Measurements from ENCODE around the gene FAM107B.
"Not testable (repeated sequence)": the region's sequence is repeated elsewhere in the genome, so short reads cannot be mapped to it uniquely, and the experiment has no call there.

Gene FAM107B

GRCh38 chr10:14595526-14596182 is 179.0 kb downstream of the FAM107B start:
- DNase-seq, result no peak

- DNase-seq, result no peak
These were observed 179.7 kb downstream of the FAM107B start for GRCh38 chr10:14594878-14595525.

DNA sequence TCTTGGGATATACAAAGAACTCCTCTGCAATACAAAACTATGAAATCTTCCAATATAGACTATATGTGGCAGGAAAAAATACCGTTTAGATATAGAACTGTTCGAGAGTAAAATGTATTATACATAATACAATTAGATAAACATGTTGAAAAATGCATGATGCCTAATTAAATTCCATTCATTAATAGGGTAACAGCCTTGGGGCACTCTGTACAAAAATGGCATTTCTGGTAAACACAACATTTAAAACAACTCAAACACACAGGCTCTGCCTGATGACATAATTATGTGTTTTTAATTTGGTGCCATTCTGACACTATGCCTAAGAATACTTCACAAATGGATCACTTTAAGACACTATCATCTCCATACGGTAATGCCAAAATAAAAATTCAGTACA is 180.9 kb downstream of the FAM107B start:
- no peak for DNase-seq

GRCh38 chr10:14592566-14592965 is 182.1 kb downstream of the FAM107B start:
- no peak for DNase-seq

- no peak for DNase-seq
These were observed 182.7 kb downstream of the FAM107B start for GRCh38 chr10:14592026-14592425.

DNA sequence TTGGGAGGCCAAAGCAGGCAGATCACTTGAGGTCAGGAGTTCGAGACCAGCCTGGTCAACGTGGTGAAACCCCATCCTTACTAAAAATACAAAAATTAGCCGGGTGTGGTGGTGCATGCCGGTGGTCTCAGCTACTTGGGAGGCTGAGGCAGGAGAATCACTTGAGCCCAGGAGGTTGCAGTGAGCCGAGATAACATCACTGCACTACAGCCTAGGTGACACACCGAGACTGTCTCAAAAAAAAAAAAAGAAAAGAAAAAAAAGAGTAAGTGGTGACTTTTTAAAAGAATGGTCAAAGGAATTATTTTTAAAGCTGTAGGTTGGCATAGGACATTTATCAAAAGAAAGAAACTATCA is 185.8 kb downstream of the FAM107B start:
- DNase-seq, result not testable (repeated sequence)

GRCh38 chr10:14588084-14588937 is 186.4 kb downstream of the FAM107B start:
- DNase-seq, result peak; percentile 58

DNA sequence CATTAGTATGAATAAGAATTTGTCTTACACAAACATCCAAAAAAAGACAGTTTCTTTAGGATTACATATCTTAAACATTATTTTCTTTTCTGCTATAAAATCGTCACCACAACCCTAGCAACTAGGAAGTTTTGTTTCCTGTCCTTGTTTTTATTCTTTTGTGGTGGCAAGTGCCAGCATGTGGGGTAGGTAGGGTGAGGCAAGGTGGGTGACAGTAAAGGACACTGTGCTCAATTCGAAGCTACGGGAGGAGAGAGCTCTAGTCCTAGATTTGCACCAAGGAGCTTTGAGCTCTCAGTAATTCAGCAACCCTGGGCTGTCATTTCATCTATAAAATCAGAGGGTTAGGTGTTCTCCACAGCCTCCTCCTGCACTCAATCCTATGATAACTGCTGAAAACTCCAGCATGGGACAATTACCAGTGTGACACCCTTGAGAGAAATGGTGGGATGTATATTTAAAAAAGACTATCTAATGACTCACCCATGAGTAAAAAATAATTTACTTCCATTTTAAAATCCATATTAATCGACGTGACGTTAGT is 187.1 kb downstream of the FAM107B start:
- DNase-seq, result no peak

DNA sequence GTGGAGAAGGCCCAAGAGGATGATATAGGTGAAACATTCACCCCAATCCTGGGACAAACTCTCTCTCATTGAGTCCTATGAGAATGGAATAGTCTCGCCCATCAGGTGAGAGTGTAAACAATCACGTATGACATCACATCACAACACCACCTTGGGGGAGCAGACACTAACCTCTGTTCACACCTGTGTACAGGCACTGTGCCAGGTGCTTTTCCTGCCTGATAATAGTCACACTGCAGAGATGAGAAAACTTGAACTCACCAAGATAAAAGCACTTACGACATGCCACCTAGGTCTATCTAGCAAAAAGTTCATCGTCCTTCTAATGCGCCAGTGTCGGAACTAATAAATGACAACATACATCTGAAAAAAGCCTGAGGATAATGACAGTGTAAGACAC is 187.8 kb downstream of the FAM107B start:
- DNase-seq, result no peak

DNA sequence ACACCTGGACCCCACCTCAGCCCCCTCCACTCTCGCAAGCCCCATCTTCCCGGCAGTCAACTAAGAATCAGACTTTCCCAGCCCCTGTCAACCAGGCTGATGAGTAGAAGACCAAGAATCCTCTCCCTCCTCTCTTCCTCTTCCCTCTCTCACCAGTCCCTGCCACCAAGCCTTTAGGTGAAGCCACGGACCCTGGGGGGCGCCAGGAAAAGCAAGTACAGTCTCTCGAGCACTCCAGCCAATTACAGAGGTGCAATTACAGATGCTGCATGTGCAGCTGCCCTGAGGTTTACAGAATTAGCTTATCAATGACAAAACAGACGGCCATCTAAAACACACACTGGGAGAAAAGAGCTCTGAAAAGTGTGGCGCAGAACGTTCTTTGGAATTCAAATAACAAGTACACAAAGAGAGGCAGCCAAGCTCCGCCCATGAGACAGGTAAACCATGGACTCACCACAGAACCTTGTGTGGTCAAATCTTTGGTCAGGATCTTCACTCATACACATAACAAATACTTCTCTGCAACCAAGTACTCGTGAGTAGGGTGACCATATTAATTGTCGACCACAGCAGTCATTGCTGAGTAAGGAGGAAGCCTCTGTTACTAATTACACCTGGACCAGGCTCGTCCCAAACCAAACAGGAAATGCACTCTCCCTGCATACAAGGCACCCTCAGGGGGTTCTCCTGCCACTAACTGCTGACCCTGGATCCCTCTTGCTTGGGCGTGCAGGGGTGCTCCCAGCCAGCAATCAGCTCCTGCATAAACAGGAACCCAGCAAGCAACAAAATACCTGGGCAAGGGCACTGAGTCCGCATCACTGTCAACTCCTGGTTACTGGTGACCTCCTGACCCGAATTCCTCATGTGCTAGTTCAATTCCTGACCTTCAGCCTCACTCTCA is 189.2 kb downstream of the FAM107B start:
- no peak for DNase-seq

DNA sequence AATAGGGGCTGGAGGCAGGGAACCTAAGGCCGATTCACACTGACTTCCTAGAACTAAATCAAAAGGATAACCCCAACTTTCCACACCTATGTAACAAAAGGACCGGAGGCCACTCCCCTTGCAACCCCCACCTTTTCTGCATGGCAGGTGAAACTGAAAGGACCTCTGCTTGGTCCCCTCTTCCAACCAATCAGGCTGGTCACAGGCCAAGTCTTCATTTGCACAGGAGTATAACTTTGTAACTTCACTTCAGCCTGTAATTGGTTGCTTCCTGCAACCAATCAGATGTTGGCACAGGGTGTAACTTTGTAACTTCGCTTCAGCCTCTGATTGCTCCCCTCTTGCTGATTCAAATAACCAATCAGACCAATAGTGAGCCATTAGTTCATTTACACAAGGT is 190.0 kb downstream of the FAM107B start:
- DNase-seq, result no peak

DNA sequence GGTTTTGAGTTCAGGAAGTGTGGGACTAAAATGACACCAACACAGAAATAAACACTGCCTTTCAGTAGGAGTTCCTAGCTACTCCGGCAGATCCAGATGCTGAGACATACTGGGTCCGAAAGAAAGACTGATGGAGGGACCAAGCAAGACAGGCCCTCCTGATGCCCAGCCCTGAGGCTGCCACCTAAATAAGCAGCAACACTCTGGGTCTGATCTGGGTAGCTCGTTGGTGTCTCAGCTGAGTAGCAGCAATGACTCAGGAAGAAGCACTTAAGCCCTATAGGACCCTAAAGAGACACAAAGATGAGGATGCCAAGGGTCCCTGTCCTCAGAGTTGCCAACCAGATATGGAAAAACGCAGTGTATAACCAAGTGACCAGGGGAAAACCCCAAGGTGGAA is 190.7 kb downstream of the FAM107B start:
- no peak for DNase-seq

DNA sequence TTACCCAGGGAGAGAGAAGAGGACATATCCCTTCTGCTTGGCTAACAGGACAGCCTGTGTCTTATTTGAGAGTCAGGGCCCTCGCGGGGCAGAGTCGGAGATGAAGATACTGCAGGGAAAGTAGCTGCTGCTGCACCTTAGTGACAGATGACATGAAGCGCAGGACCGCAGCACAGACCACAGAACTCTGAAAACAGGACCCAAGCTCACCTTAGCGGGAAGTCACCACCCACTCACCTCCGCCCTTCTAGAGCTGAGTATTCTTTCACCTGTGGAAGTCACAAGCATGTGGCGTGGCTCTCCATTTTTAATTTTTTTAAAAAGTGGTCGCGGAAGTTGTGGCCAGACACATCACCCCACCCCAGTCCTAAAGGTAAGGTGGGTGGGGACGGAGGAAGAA is 191.4 kb downstream of the FAM107B start:
- DNase-seq, result no peak

- no peak for DNase-seq
These were observed 193.0 kb downstream of the FAM107B start for GRCh38 chr10:14581553-14582321.

GRCh38 chr10:14580671-14581332 is 193.9 kb downstream of the FAM107B start:
- DNase-seq, result no peak

GRCh38 chr10:14579405-14579804 is 195.3 kb downstream of the FAM107B start:
- no peak for DNase-seq

DNA sequence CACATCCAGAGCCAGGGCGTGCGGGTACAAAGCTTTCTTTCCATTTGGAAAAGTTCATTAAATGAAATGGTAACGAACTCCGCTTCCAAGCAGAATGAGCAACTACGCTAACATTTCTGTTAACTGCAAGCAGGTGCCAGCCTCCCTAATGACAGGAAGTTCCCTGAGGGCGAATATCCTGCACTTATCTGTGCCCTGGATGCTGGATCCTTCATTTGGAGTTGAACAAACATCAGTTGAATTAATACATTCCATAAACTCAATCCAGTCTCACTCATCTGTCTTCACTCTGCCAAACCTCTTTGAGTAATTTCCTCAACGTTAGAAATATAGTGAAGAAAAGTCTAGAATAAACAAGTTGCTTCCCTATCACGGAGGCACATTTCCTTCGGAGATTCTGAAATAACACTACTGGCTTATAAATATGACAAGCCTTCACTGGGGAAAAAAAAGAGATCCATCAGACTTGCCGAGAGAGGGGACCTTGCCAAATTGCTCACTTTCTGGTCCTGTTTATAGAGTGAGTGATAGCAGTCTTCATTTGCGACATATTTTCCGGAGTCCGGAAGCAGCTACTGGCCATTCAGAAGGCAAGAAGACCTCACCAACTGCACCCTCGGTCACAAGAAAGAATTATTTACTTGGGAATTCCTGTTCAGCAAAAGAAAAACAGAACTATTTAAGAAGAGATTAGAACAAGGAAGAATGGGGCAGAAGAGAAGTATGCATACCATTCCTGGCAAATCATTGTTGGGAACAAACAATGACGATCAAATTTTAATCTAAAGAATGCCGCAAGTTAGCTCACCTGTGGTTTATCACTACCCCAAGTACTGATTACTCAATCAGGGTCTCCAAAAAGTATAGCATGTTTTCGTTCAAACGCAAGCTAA is 196.4 kb downstream of the FAM107B start:
- DNase-seq, result peak; percentile 17

DNA sequence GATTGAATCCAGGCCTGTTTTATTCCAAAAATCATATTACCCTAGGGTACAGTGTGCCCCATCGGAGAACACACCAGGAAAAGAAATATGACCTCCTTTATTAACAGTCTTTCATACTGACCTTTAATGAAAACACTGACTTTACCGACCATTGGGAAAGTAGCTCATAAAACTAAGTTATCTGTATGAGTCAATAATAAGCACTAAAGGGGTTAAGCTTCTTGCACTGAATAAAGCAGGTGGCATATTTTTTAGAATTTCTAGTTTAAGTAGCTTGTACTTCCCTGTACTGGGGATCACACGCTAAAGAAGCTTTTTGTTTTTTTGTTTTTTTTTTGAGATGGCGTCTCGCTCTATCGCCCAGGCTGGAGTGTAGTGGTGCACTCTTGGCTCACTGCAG is 199.8 kb downstream of the FAM107B start:
- DNase-seq, result no peak

GRCh38 chr10:14574291-14574690 is 200.4 kb downstream of the FAM107B start:
- no peak for DNase-seq

DNA sequence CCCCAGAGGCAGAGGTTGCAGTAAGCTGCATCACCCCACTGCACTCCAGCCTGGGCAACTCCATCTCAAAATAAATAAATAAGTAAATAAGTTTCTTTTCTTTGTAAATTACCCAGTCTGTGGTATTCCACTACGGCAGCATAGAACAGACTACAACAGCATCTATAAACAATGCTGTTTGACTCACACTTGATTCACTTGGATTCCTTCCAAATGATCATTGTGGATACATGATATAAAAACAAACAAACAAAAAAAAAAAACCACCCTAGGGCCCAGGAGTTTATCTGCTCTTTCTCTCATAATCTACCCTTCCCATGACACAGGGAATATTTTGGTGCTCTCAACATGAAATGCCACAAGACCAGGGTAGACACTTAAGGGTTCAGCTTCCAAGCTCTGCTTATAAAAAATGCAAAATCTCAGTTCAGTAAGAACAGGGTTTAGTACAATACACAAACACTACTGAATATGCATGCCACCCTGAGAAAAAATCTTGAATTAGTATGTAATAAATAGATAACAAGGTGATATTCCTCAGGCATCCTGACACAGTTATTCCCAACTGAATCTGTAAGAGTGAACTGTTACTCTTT is 200.9 kb downstream of the FAM107B start:
- no peak for DNase-seq

All from eye (tissue), 1 donor.